OCI-LY7 (cell line): ENCODE data around the gene HBB. TPM values are rescaled to one million over a fixed set of nuclear protein-coding genes. Genes with fewer than 3 reads are reported as not detected.

Source experiments
- BruUV-seq: library from RNA; stranded (reverse); fragments of 400-500 nt; replicated peaks from 2 replicates; lab custom pipeline; 2021; lab: Mats Ljungman, UMichigan
- CTCF ChIA-PET: fragments of 300-600 bp; sonication (Branson Sonifier 250); formaldehyde crosslinking; loops from one replicate; lab custom pipeline; 2022; ENCODE audit warnings: antibody characterized with exemption; ENCODE audit not compliant: unreplicated experiment; lab: Charles Lee
- POLR2A ChIA-PET: fragments of 300-600 bp; sonication (Branson Sonifier 250); formaldehyde crosslinking; loops from one replicate; lab custom pipeline; 2022; ENCODE audit warnings: antibody characterized with exemption; lab: Charles Lee
- DNase-seq: peaks from one replicate; pipeline ENCODE4 v3.0.0-alpha.2; 2015; ENCODE audit warnings: low spot score
- H2AFZ ChIP-seq: fragments of 200-600 bp; sonication (generic), shearing (Covaris generic); 2 replicates; pipeline ENCODE4 v1.6.1; 2014; ENCODE audit warnings: mild to moderate bottlenecking, antibody characterized with exemption, low read length, moderate library complexity
- H3K27ac ChIP-seq: fragments of 200-600 bp; sonication (generic); 2 replicates; pipeline ENCODE4 v1.5.1; 2014; ENCODE audit warnings: mixed run types, low read depth, mild to moderate bottlenecking, moderate library complexity, low read length, inconsistent platforms; ENCODE audit not compliant: poor library complexity, severe bottlenecking
- H3K36me3 ChIP-seq: fragments of 200-600 bp; sonication (generic); 2 replicates; pipeline ENCODE4 v1.6.1; 2014; ENCODE audit warnings: mild to moderate bottlenecking, antibody characterized with exemption, low read length, moderate library complexity, mixed read lengths; ENCODE audit not compliant: insufficient read depth
- H3K4me1 ChIP-seq: fragments of 200-600 bp; sonication (generic); 2 replicates; pipeline ENCODE4 v1.5.1; 2014; ENCODE audit warnings: mild to moderate bottlenecking, low read length; ENCODE audit not compliant: insufficient read depth, poor library complexity, severe bottlenecking
- H3K4me2 ChIP-seq: fragments of 200-600 bp; sonication (generic); 2 replicates; pipeline ENCODE4 v1.6.1; 2014; ENCODE audit warnings: mild to moderate bottlenecking, low read length
- H3K4me3 ChIP-seq: fragments of 200-600 bp; sonication (generic); 2 replicates; pipeline ENCODE4 v1.5.1; 2014; ENCODE audit warnings: mild to moderate bottlenecking, low read depth, low read length; ENCODE audit not compliant: poor library complexity, severe bottlenecking
- H3K79me2 ChIP-seq: fragments of 200-600 bp; sonication (generic); 2 replicates; pipeline ENCODE4 v1.6.1; 2016; ENCODE audit warnings: low read depth, mild to moderate bottlenecking, low read length, moderate library complexity, mixed read lengths; ENCODE audit not compliant: insufficient read depth
- H3K9me2 ChIP-seq: fragments of 200-600 bp; sonication (generic); 2 replicates; pipeline ENCODE4 v1.6.1; 2016; ENCODE audit warnings: mild to moderate bottlenecking, low read length, mixed read lengths; ENCODE audit not compliant: insufficient read depth
- H3K9me3 ChIP-seq: fragments of 200-600 bp; sonication (generic); 2 replicates; pipeline ENCODE4 v1.6.1; 2014; ENCODE audit warnings: mild to moderate bottlenecking, mixed run types, low read length, mixed read lengths
- H4K20me1 ChIP-seq: fragments of 200-600 bp; sonication (generic); 2 replicates; pipeline ENCODE4 v1.6.1; 2014; ENCODE audit warnings: mild to moderate bottlenecking, antibody characterized with exemption, low read length, moderate library complexity, mixed read lengths; ENCODE audit not compliant: insufficient read depth
- EZH2phosphoT487 ChIP-seq: fragments of 200-600 bp; sonication (generic); IDR thresholded peaks from 2 replicates; pipeline ENCODE4 v1.6.1; 2018; ENCODE audit warnings: low read depth, borderline replicate concordance, mild to moderate bottlenecking, mixed run types, antibody characterized with exemption, low read length, moderate library complexity, mixed read lengths
- intact Hi-C: fragments of 100-400 bp; cut with micrococcal nuclease; formaldehyde crosslinking; loops from one replicate; pipeline ENCODE4 v1.10.0; 2022; ENCODE audit not compliant: unreplicated experiment
- total RNA-seq, 2 experiments: library from RNA; depleted of rRNA in 1 of 2; stranded (reverse); fragments of >200 nt in 1 of 2; shearing (Covaris generic) in 1 of 2; gene quantifications; 2 replicates each; pipeline ENCODE4 v1.2.3, GENCODE V29; 2014 to 2022
- TF ChIP-seq, protein P1 (sequence below): fragments of 200-600 bp; sonication (generic); conservative IDR thresholded peaks from 2 replicates; pipeline ENCODE4 v1.5.1; 2014; ENCODE audit warnings: mild to moderate bottlenecking, antibody characterized with exemption, low read length, moderate library complexity, mixed read lengths

The HBB gene
- total RNA-seq, 2 experiments from 2014 or later, result not detected

DNA sequence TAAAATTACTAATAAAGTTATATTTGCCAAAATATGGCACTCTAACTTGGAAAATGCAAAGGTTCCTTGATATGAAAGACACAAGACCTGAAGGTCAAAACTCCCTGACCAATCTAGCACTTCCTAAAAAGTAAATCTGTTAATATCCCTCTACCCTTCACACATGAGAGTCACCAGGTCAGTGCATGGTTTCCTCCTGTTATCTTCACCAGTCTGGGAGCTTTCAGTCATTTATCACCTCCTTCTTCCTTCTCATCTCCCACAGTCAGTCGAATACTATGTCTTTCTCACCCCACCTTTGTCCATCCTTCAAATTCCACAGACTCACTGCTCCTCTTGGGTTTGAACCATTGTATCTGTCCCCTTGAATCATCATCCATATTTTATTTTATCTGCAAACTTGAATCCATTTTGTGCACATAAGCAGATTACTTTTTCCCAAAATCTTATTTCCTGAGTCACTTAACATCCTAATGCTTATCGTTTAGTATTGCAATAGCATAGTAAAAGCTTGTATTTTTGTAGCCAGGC, 40.2 kb upstream of the HBB start:
- no peak overlapping the region for H2AFZ ChIP-seq
- H3K9me2 ChIP-seq, result no peaks in the 10 kb centered on the region
- no peaks in the 10 kb centered on the region for H3K4me1 ChIP-seq
- H4K20me1 ChIP-seq, result no peaks in the 10 kb centered on the region
- no peaks in the 10 kb centered on the region for H3K9me3 ChIP-seq
- ChIA-PET CTCF (no interaction called here), POLR2A (no interaction called here)
- no peak overlapping the region for H3K4me2 ChIP-seq
- no TSS peak for BruUV-seq
- H3K4me3 ChIP-seq, result no peak overlapping the region
- intact Hi-C loops, result no loop called here
- no peaks in the 10 kb centered on the region for H3K36me3 ChIP-seq
- TF ChIP-seq EZH2phosphoT487, result no peak
- TF ChIP-seq, protein P1, sequence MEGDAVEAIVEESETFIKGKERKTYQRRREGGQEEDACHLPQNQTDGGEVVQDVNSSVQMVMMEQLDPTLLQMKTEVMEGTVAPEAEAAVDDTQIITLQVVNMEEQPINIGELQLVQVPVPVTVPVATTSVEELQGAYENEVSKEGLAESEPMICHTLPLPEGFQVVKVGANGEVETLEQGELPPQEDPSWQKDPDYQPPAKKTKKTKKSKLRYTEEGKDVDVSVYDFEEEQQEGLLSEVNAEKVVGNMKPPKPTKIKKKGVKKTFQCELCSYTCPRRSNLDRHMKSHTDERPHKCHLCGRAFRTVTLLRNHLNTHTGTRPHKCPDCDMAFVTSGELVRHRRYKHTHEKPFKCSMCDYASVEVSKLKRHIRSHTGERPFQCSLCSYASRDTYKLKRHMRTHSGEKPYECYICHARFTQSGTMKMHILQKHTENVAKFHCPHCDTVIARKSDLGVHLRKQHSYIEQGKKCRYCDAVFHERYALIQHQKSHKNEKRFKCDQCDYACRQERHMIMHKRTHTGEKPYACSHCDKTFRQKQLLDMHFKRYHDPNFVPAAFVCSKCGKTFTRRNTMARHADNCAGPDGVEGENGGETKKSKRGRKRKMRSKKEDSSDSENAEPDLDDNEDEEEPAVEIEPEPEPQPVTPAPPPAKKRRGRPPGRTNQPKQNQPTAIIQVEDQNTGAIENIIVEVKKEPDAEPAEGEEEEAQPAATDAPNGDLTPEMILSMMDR, result no peak
- H3K79me2 ChIP-seq, result no peaks in the 10 kb centered on the region
- no peak overlapping the region for H3K27ac ChIP-seq
- no peak for DNase-seq

DNA sequence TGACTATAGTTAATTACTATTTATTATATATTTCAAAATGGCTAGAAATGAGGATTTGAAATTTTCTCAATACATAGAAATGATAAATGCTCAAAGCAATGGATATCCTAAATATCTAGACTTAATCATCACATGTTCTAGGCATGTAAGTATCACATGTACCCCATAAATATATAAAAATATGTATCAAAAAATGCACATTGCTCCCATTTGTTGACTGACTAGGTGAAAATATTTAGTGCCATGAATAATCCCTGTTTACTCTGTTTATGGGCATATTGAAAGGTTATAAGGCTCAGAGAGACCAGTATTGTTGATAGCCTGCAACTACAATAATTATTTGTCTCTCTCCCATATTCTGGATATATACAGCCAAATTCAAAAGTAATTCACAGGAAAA, 39.7 kb upstream of the HBB start:
- H3K9me3 ChIP-seq, result no peaks in the 10 kb centered on the region
- no peaks in the 10 kb centered on the region for H4K20me1 ChIP-seq
- no peaks in the 10 kb centered on the region for H3K9me2 ChIP-seq
- ChIA-PET CTCF (no interaction called here), POLR2A (no interaction called here)
- intact Hi-C loops, result no loop called here
- no peaks in the 10 kb centered on the region for H3K4me1 ChIP-seq
- no peak overlapping the region for H3K4me2 ChIP-seq
- no peak for DNase-seq
- no peaks in the 10 kb centered on the region for H3K79me2 ChIP-seq
- H3K36me3 ChIP-seq, result no peaks in the 10 kb centered on the region
- H2AFZ ChIP-seq, result no peak overlapping the region
- BruUV-seq, result no TSS peak
- no peak for TF ChIP-seq EZH2phosphoT487
- TF ChIP-seq, protein P1, result no peak
- H3K4me3 ChIP-seq, result no peak overlapping the region
- H3K27ac ChIP-seq, result no peak overlapping the region

DNA sequence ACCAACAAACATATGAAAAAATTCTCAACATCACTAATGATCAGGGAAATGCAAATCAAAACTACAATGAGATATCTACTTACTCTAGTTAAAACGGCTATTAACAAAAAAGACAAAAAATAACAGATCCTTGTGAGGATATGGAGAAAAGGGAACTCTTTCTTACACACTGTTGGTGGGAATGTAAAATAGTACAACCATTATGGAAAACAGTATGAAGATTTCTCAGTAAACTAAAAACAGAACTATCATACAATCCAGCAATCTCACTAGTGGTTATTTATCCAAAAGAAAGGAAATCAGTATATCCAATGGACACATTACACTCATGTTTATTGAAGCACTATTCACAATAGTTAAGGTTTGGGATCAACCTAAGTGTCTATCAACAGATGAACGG, 39.0 kb upstream of the HBB start:
- Histone ChIP-seq H3K27ac (no peak overlapping the region), H3K4me2 (no peak overlapping the region), H3K4me1 (no peaks in the 10 kb centered on the region), H3K9me2 (no peaks in the 10 kb centered on the region), H3K36me3 (no peaks in the 10 kb centered on the region), H2AFZ (no peak overlapping the region), H4K20me1 (no peaks in the 10 kb centered on the region), H3K9me3 (no peaks in the 10 kb centered on the region), H3K4me3 (no peak overlapping the region), H3K79me2 (no peaks in the 10 kb centered on the region)
- ChIA-PET POLR2A (no interaction called here), CTCF (no interaction called here)
- DNase-seq, result no peak
- BruUV-seq, result no TSS peak
- intact Hi-C loops, result no loop called here
- TF ChIP-seq, protein P1, result no peak
- no peak for TF ChIP-seq EZH2phosphoT487
